GM19468 (cell line): ENCODE data around the gene PDE4D.
A peak's percentile ranks its signal among the peaks of the same experiment; 100 is the strongest.

Experiments used
- ATAC-seq: cut with Tn5 transposase; IDR thresholded peaks from one replicate; pipeline ENCODE4 v1.9.1; 2021; ENCODE audit warnings: mild to moderate bottlenecking, moderate library complexity, moderate number of reproducible peaks; ENCODE audit not compliant: unreplicated experiment; ENCODE audit errors: extremely low read depth

PDE4D gene

GRCh38 chr5:59186623-59187022, 706.9 kb downstream of the PDE4D start:
- no peak for ATAC-seq

- no peak for ATAC-seq
These were observed 707.7 kb downstream of the PDE4D start for GRCh38 chr5:59185757-59186385.

GRCh38 chr5:59184769-59185168, 708.8 kb downstream of the PDE4D start:
- no peak for ATAC-seq

DNA sequence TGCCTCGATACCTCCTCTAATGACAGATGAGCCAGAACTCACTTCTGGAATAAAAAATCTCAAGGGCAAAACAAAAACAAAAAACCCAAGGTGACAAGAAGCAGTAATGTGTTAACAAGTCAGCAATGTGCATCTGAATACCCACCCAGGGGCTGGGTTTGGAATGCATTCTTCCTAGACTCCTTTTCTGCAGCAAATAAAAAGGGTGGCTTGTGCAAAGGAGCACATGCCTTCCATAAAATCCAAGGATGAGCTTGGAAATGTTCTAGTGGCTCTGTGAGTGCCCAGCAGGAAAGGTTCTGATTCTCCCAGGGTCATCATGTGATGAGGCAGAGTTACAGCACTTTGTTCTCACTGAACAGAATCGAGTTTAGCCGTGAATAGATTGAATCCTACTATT, 710.8 kb downstream of the PDE4D start:
- no peak for ATAC-seq

DNA sequence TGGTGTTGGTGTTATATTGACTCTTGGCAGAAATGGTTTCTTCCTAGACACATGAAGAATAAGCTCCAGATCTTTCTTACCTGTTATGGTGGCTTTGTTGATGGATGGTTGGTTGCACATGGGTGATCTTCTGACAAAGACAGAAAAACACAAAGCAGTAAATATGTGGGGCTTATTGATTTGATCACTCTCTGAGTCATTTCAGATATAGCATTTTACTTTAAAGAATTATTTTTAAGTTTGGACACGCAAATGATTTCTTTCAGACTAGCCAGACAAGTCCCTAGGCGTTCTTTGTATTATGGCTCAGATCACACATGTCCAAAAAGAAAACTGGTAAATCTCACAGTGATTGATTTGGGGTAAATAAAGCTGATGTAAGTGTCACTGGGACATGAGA, 713.0 kb downstream of the PDE4D start:
- ATAC-seq = peak; percentile 42

GRCh38 chr5:59179704-59180103, 713.8 kb downstream of the PDE4D start:
- no peak for ATAC-seq

DNA sequence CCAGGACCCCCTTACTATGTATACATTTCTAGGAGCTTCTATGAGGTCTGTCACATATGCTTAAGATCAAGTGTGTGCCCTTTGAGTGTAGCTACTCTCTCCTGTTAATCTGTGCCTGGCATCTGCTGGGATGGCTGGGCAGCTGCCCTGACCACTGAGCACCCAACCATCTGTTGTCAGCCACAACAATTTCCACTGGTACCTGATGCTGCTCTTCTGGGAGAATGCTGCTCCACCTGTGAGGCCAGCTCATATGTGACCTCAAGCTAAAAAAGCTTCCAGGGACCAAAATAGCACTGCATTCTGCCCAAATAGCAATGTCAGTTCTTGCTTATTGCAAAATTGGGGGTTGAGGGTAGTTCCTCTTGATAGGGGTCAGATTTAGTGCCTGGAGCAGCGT, 715.0 kb downstream of the PDE4D start:
- ATAC-seq = no peak

DNA sequence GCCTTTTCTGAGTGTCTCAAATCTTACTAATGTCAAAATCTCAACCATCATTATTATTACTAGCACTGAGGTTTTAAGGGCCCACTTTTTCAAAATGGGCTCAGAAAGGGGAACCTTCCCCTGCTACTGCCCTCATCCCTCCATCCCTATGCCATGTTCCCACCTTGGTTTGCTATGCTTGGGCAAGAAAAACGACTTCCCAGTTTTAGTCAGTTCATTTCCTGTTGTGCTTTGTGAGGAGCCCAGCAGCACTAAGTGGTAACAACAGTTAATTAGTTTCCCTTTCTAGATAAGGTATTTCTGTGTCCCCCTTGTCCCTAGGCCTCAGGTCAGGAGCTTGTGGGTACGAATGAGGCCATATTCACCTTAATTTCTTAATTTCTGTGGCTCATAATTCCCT, 715.5 kb downstream of the PDE4D start:
- ATAC-seq = no peak

GRCh38 chr5:59177644-59178043, 715.9 kb downstream of the PDE4D start:
- ATAC-seq = no peak

DNA sequence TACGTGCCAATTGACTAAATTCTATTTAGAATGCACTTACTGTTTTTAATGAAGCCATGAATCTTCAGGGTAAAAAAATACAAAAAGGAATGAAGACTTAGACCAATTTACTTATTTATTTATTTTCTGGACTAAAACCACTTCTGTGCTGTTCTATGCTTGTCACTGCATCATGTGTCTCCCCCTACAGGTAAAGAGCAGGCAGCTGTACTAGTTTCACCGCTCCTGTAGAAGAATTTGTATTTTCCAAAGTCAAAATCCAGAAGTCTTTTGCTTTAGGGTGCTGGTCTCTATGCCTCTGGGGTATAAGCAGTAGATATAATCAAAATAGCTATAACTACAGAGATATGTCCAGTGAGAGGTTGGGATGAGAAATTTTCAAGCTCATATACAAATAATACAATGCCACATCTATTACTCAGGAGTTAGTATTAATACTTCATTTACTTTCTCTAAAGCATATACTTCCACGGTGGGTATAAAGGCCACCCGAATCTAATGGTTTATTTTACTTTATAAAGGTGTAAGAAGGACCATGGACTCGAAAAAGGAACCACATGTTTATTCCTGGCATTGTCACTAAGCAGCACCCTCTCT, 719.2 kb downstream of the PDE4D start:
- ATAC-seq = no peak

DNA sequence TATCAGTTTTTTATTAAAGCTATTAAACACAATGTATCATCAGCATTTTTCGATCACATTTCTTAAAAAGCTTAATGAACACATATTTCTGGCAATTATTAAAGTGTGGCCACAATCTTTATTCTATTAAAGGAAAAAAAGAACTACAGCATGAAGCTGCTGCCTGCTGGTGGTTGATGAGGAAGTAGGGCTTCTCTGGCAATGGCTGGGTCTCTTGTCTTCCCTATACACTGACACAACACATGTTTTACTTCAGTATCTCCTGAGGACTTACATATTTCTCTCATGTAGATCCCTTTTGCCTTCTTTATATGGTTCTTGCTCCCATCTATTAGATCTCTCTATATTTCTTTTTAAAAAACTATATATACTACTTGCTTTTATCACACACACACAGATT, 719.9 kb downstream of the PDE4D start:
- ATAC-seq = no peak

- no peak for ATAC-seq
These were observed 722.4 kb downstream of the PDE4D start for GRCh38 chr5:59171131-59171530.

GRCh38 chr5:59169768-59170150, 723.8 kb downstream of the PDE4D start:
- no peak for ATAC-seq

DNA sequence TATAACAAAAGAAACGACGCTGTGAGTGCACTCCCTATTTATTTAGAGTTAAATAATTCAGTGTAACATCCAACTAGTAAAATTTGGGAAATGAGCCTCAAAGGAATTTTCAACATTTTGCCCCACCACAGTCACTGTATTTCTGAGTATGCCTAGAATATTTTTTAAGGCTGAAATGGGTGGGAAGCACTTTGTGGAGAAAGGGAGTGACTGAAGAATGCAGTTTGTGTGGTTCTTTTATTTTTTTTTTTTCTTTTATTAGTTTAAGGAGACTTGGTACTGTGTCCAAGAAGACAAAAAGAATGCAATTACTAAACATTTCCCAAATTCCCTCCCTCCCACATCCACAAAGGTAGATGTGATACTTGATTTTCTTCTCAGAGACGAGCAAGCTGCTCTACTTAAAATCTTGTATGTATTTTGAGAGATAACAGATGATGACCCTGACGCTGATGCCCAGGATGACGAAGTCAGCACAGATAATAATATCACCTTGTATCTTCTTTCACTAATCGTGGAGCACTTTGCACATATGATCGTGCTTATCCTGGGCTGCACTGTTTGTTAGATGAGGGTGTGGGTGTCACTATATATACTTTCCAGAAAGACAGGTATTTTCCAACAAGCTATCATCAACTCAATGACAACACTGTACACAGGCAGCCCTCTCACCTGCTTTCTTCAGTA, 724.3 kb downstream of the PDE4D start:
- no peak for ATAC-seq

GRCh38 chr5:59168067-59168466, 725.5 kb downstream of the PDE4D start:
- no peak for ATAC-seq

GRCh38 chr5:59164041-59164830, 729.3 kb downstream of the PDE4D start:
- no peak for ATAC-seq

- ATAC-seq = no peak
These were observed 732.1 kb downstream of the PDE4D start for GRCh38 chr5:59161221-59162105.

GRCh38 chr5:59158637-59159391, 734.7 kb downstream of the PDE4D start:
- ATAC-seq = no peak

- no peak for ATAC-seq
These were observed 735.4 kb downstream of the PDE4D start for GRCh38 chr5:59158165-59158564.
